DMS53 treated with DMSO at 0.1 percent for 48 hours (cell line): ENCODE data around the gene RHOU.

Experiments
- DNase-seq: peaks from one replicate; lab custom pipeline; 2025; ENCODE audit not compliant: unreplicated experiment; lab: John Stamatoyannopoulos, UW

Gene RHOU

GRCh38 chr1:228736844-228737445 is 1.7 kb downstream of the RHOU start:
- no peak for DNase-seq

DNA sequence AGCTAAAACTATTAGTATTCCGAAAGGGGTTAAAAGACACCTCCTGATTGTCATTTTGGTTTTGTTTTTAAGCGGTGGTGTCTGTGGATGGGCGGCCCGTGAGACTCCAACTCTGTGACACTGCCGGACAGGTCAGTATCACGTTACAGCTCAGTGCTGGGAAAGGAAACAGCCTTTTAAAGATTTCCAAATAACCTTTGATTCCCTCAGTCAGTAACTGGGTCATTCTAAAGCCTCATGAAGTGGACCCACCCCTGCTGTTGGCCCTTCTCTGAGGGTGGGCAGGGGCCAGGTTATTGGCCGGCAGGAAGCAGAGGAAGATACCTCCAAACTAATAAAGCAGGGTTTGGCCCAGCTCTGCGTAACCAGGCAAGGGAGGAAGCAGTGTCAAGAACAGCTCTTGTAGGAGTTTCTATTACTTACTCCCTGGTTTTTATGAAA is 2.3 kb downstream of the RHOU start:
- no peak for DNase-seq

GRCh38 chr1:228739826-228740225 is 4.5 kb downstream of the RHOU start:
- no peak for DNase-seq

- no peak for DNase-seq
Measured at GRCh38 chr1:228740543-228741317, 5.5 kb downstream of the RHOU start.

DNA sequence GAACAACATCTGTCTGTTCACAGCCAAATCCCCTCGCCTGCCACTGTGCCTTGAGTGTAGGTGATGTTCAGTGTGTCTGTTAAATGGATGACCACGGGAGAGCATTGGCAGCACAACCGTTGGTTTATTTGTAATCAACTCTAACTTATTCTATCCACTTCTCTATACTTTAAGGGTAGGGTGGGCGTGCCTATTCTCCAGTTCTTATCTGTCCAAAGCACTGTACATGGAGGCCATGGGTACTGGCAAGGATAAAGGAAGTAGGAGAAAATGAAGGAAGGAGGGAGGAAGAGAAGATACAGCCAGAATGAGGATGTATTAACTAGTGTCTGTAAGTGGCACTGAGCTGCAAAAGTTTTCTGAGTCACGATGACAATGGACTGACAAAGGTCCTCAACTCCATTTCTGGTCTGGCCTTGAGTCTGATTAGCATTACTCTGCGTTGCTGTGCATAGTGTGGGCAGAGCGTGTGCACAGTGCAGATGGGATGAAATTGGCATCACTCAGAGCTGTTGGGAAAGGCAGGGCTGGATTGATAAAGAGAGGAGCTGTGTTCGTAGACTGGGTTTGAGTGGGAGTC is 7.1 kb downstream of the RHOU start:
- no peak for DNase-seq

- DNase-seq, result no peak
Measured at GRCh38 chr1:228743405-228743804, 8.1 kb downstream of the RHOU start.

DNA sequence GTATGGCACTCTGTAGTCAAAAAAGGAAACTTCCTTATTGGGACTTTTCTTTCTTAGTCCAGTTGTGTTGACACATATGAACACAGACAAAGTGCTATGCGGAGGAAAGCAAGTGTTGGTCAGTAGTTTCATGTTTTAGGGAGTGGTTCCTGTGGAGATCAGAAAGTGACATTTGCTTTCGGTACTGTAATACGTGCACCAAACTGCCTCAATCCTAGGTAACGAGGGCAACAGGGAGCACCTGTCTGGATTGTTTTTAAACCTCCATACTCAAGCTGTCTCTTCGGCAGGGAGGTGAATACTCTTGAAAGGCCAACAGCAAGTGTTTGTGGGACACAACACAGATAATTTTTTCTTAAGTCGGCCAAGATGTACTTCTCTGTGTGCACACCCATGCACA is 9.1 kb downstream of the RHOU start:
- DNase-seq, result no peak

GRCh38 chr1:228744918-228745317 is 9.6 kb downstream of the RHOU start:
- no peak for DNase-seq

GRCh38 chr1:228745497-228745896 is 10.2 kb downstream of the RHOU start:
- no peak for DNase-seq

GRCh38 chr1:228747301-228747935 is 12.1 kb downstream of the RHOU start:
- no peak for DNase-seq

- no peak for DNase-seq
Measured at GRCh38 chr1:228748029-228748428, 12.8 kb downstream of the RHOU start.

GRCh38 chr1:228748431-228748830 is 13.2 kb downstream of the RHOU start:
- no peak for DNase-seq

DNA sequence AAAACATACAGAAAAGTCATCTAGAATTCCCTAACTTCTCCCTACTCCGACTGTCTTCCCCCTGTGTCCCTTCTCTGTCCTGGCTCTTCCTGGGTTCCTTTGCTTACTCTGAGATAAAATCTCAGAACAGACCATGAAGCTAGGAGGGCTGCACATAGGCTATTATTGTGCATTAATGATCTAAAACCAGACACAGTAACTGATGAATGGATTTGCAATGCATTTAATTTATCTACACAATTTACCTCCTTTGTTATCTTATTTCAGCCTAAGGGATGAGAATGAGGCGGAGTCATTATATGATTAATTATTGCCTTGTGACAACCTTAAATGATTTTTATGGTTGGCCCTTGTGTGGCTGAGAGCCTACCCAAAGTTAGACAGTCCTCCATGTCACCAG is 14.5 kb downstream of the RHOU start:
- DNase-seq, result no peak

DNA sequence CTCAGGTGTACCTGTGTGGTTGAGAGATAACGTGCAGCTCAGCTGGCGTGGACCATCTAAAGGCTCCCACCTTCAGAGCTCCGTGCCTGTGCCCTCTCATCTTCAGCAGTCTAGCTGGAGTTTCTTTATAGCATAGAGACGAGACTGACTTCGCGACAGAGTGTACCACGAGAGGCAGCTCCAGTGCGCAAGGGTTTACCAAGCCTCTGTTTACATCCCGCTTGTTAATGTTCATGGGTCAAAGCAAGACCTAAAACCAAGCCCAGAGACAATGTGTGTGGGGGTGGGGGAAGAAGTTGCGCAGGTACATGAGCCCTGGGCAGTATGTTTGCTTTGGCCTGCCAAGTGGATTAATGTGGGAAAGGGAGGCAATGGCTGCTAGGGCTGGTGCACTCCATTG is 15.6 kb downstream of the RHOU start:
- DNase-seq, result no peak

- no peak for DNase-seq
Measured at GRCh38 chr1:228751360-228752098, 16.2 kb downstream of the RHOU start.

- no peak for DNase-seq
Measured at GRCh38 chr1:228752258-228752657, 17.0 kb downstream of the RHOU start.

DNA sequence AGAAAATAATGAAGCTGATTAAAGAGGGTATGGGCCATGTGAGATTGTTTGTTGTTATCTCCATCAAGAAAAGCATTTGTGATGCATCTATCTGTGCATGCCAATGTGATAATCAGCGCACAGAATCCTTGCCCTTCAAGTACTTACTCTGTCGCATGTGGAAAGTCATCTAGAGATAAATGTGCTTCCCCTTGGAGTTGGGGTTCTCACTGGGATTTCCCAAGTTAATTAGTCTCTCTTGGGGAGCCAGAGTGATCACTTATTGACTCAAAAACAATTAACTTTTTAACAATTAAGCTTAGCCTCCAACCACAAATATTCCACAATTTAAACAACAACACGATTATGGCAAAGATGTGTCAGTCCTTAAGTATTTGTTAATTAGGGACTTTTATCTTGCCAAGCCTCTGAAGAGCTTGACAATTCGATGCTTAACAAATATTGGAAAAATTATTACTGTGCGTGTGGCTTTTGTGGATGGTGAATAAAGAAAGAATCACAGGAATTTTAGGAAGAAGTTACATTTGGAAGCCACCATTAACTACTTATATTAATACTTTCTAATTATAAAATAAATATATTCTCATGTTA is 17.5 kb downstream of the RHOU start:
- no peak for DNase-seq

DNA sequence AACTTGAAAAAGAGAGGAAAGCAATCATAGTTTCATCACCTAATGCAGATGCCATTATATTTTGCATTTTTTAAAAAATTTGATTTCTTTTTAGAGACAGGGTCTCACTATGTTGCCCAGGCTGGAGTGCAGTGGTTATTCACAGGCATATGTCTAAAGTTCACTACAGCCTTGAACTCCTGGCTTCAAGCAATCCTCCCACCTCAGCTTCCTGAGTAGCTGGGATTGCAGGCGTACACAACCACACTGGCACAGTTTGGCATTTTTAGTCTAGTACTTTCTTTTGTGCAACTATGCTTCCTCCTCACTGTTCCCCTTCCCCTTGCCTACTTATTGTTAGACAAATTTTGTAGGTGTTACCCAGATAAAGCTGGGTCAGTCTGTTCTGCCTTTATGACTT is 18.0 kb downstream of the RHOU start:
- no peak for DNase-seq

DNA sequence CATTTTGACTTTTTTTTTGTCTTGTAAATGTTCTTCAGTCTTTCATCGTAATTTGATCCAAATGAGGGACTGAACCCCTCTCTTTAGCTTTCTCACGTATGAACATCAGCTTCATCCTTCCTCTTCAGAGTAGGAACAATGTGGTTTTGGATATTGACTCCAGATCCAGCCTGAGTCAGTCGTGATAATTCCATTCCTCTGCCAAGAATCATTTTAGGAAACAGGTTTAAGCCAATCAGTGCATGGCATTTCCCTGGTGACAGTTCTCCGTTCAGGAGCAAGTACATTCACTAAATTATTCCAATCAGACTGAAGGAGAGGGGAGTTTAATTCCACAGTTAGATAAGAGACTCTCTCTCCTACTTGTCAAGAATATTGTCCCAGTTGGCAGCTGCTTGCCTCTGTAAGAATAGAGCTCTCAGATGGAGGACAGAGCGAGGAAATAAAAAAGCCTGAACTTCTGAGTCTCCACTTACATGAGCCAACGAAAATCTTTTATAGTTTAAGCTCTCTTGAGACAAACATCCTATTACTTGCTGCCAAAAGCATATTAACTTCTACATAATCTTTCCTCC is 18.6 kb downstream of the RHOU start:
- no peak for DNase-seq

- DNase-seq, result no peak
Measured at GRCh38 chr1:228754646-228755268, 19.5 kb downstream of the RHOU start.
